Measurements from ENCODE around the gene PRDM12.

The PRDM12 gene

GRCh38 chr9:130632841-130633240 is 31.6 kb upstream of the PRDM12 start:
- no peaks in the 10 kb centered on the region for H3K4me1 ChIP-seq (ENCODE audit: insufficient read depth, low read length)
- H3K27me3 ChIP-seq (ENCODE audit: insufficient read depth, low read length, poor library complexity) = no peaks in the 10 kb centered on the region
- H2AFZ ChIP-seq (ENCODE audit: low read depth, low read length) = no peak overlapping the region
- no peak overlapping the region for H3K4me2 ChIP-seq (ENCODE audit: insufficient read depth, low read length)
- ATAC-seq (ENCODE audit: insufficient read depth, low read depth) = no peak
- H3K27ac ChIP-seq (ENCODE audit: low read length) = no peak overlapping the region
- H3K36me3 ChIP-seq (ENCODE audit: insufficient read depth, low read length) = peaks cover 88% of the 10 kb centered on the region
- H3K9me3 ChIP-seq (ENCODE audit: insufficient read depth, low read length, severe bottlenecking) = no peaks in the 10 kb centered on the region
- TF ChIP-seq EZH2 (IDR thresholded peaks at IDR 0.05; ENCODE audit: borderline replicate concordance, low read depth, low read length, severe bottlenecking) (no peak), CTCF (IDR thresholded peaks at IDR 0.05; ENCODE audit: borderline replicate concordance, extremely low read depth, low read length, poor library complexity, severe bottlenecking) (no peak)
- no peaks in the 10 kb centered on the region for H4K20me1 ChIP-seq (ENCODE audit: insufficient read depth, low read length)
- no peak overlapping the region for H3K9ac ChIP-seq (ENCODE audit: low read depth, low read length)
- no peak overlapping the region for H3K4me3 ChIP-seq (ENCODE audit: low read depth in 1 of 2, low read length in 2 of 2)
- DNase-seq = no peak
- no peaks in the 10 kb centered on the region for H3K79me2 ChIP-seq (ENCODE audit: insufficient read depth, low read length)

- no peak for ATAC-seq (ENCODE audit: insufficient read depth, low read depth)
- H3K4me1 ChIP-seq (ENCODE audit: insufficient read depth, low read length) = no peaks in the 10 kb centered on the region
- H3K79me2 ChIP-seq (ENCODE audit: insufficient read depth, low read length) = no peaks in the 10 kb centered on the region
- H3K4me2 ChIP-seq (ENCODE audit: insufficient read depth, low read length) = no peak overlapping the region
- H3K27ac ChIP-seq (ENCODE audit: low read length) = no peak overlapping the region
- no peak overlapping the region for H3K4me3 ChIP-seq (ENCODE audit: low read depth in 1 of 2, low read length in 2 of 2)
- H3K36me3 ChIP-seq (ENCODE audit: insufficient read depth, low read length) = peaks cover 85% of the 10 kb centered on the region
- no peaks in the 10 kb centered on the region for H3K27me3 ChIP-seq (ENCODE audit: insufficient read depth, low read length, poor library complexity)
- no peak overlapping the region for H3K9ac ChIP-seq (ENCODE audit: low read depth, low read length)
- DNase-seq = no peak
- H2AFZ ChIP-seq (ENCODE audit: low read depth, low read length) = no peak overlapping the region
- TF ChIP-seq EZH2 (IDR thresholded peaks at IDR 0.05; ENCODE audit: borderline replicate concordance, low read depth, low read length, severe bottlenecking) (no peak), CTCF (IDR thresholded peaks at IDR 0.05; ENCODE audit: borderline replicate concordance, extremely low read depth, low read length, poor library complexity, severe bottlenecking) (no peak)
- no peaks in the 10 kb centered on the region for H3K9me3 ChIP-seq (ENCODE audit: insufficient read depth, low read length, severe bottlenecking)
- no peaks in the 10 kb centered on the region for H4K20me1 ChIP-seq (ENCODE audit: insufficient read depth, low read length)
Measured at GRCh38 chr9:130633336-130634190, 30.8 kb upstream of the PRDM12 start.

GRCh38 chr9:130634191-130634768 is 30.1 kb upstream of the PRDM12 start:
- H3K4me1 ChIP-seq (ENCODE audit: insufficient read depth, low read length) = no peaks in the 10 kb centered on the region
- H3K9ac ChIP-seq (ENCODE audit: low read depth, low read length) = no peak overlapping the region
- H3K4me2 ChIP-seq (ENCODE audit: insufficient read depth, low read length) = no peak overlapping the region
- H3K27me3 ChIP-seq (ENCODE audit: insufficient read depth, low read length, poor library complexity) = no peaks in the 10 kb centered on the region
- no peak overlapping the region for H3K27ac ChIP-seq (ENCODE audit: low read length)
- no peak overlapping the region for H3K4me3 ChIP-seq (ENCODE audit: low read depth in 1 of 2, low read length in 2 of 2)
- ATAC-seq (ENCODE audit: insufficient read depth, low read depth) (no peak), DNase-seq (no peak)
- no peak for TF ChIP-seq CTCF (IDR thresholded peaks at IDR 0.05; ENCODE audit: borderline replicate concordance, extremely low read depth, low read length, poor library complexity, severe bottlenecking)
- TF ChIP-seq EZH2 (IDR thresholded peaks at IDR 0.05; ENCODE audit: borderline replicate concordance, low read depth, low read length, severe bottlenecking) = no peak
- H4K20me1 ChIP-seq (ENCODE audit: insufficient read depth, low read length) = no peaks in the 10 kb centered on the region
- no peaks in the 10 kb centered on the region for H3K9me3 ChIP-seq (ENCODE audit: insufficient read depth, low read length, severe bottlenecking)
- no peaks in the 10 kb centered on the region for H3K79me2 ChIP-seq (ENCODE audit: insufficient read depth, low read length)
- no peak overlapping the region for H2AFZ ChIP-seq (ENCODE audit: low read depth, low read length)
- peaks cover 83% of the 10 kb centered on the region for H3K36me3 ChIP-seq (ENCODE audit: insufficient read depth, low read length)

Measured in DND-41 (cell line).